Pancreas (tissue), 10 donors: ENCODE measurements around the gene ATP5MC2. TPM values are rescaled to one million over a fixed set of nuclear protein-coding genes. Genes with fewer than 3 reads are reported as not detected.

Experiments used
- ATAC-seq, 4 donors: fragments of 200-7000 bp; cut with Tn5 transposase; one replicate each; pipeline versions ENCODE4 v1.8.0 to v1.9.1; 2020; ENCODE audit warnings: mild to moderate bottlenecking in 4 of 4, moderate library complexity in 4 of 4
- DNase-seq, 6 donors: peaks; one replicate each; pipeline ENCODE4 v3.0.0-alpha.2; 2020
- FAIRE-seq: peaks from 2 replicates; lab custom pipeline; 2012; peaks lifted over from hg19 to GRCh38; lab: Jason Lieb, UNC
- H3K27ac ChIP-seq, 4 donors: fragments of 200-600 bp; sonication (generic); 1 replicate in 3 of 4; 2 replicates in 1 of 4; pipeline versions ENCODE4 v1.5.0 to v1.8.0; 2020
- H3K27me3 ChIP-seq, 4 donors: fragments of 200-600 bp; one replicate each; pipeline ENCODE4 v1.8.0; 2021
- H3K36me3 ChIP-seq, 3 donors: fragments of 200-600 bp; sonication (generic) in 1 of 3; one replicate each; pipeline versions ENCODE4 v1.5.0 to v1.8.0; 2020 to 2021
- H3K4me1 ChIP-seq, 3 donors: fragments of 200-600 bp; one replicate each; pipeline ENCODE4 v1.8.0; 2021
- H3K4me3 ChIP-seq, 4 donors: fragments of 200-600 bp; sonication (generic) in 2 of 4; one replicate each; pipeline versions ENCODE4 v1.5.0 to v1.8.0; 2020 to 2021
- H3K9me3 ChIP-seq, 4 donors: fragments of 200-600 bp; one replicate each; pipeline ENCODE4 v1.8.0; 2021
- CTCF ChIP-seq, 4 donors: fragments of 200-600 bp; sonication (generic) in 3 of 4; IDR thresholded peaks; one replicate each; pipeline versions ENCODE4 v1.5.0 to v1.8.0; 2021; ENCODE audit warnings: antibody characterized with exemption in 4 of 4
- WGBS, 2 donors: extraction: QIAGEN DNeasy Blood & Tissue Kit; methylation state at CpG; one replicate each; pipeline ENCODE4 v1.1.7; 2013; 5-methylcytosine and 5-hydroxymethylcytosine counted together
- intact Hi-C, 3 donors: fragments of 100-400 bp; cut with DNase I; formaldehyde crosslinking; loops; one replicate each; pipeline versions ENCODE4 v1.11.1 to v1.14.2; 2022
- polyA plus RNA-seq, 2 donors: library from polyadenylated mRNA; stranded (reverse); fragments of 200-250 nt; gene quantifications; one replicate each; pipeline ENCODE4 v1.2.3, GENCODE V29; 2013
- total RNA-seq, 6 donors: library from RNA; stranded (reverse); fragmentation: NEBNext Ultra II Directional in 4 of 6; extraction: Animal tissue kit (Norgen Biotek cat#: 25700) in 4 of 6; gene quantifications; one replicate each; pipeline versions ENCODE4 v1.2.1 to v1.2.4, GENCODE V29; 2021 to 2023
- donor health status: healthy with polysubstance abuse.
- donor health status: DM: no; HTN: no; CAD: no; lungs with moderate emphysema.
- donor health status: DM: no; HTN: no; CAD: no.
- donor health status: control.
- donor health status: control.
- donor health status: Bipolar disorder and iron deficiency.
- donor health status: DM: yes; HTN: yes; CAD: no.
- donor health status: DM: no; HTN: no; CAD: no.
- donor health status: DM: no; HTN: no; CAD: no.
- donor health status: DM: yes; HTN: yes; CAD: no.

Gene ATP5MC2
- total and polyA plus RNA-seq, 8 donors = 134 to 350 (median 188) TPM

GRCh38 chr12:53618275-53618674, 57.6 kb downstream of the ATP5MC2 start:
- FAIRE-seq (no peak), DNase-seq (no peak), ATAC-seq (peak in 1 of 4 donors; percentile 27)
- H3K36me3 ChIP-seq = peaks cover 0 to 5% (median 0%) of the 10 kb centered on the region in 3 donors
- intact Hi-C loops = loop anchor here in 1 of 3 donors (10.0 kb wide), 1 partner anchor 63 kb away; no protein-coding TSS in a partner anchor
- H3K4me3 ChIP-seq = no peak overlapping the region
- H3K4me1 ChIP-seq = peaks cover 12 to 20% (median 16%) of the 10 kb centered on the region in 3 donors
- H3K9me3 ChIP-seq = no peaks in the 10 kb centered on the region
- no peak for TF ChIP-seq CTCF (IDR thresholded peaks at IDR 0.05)
- 39 to 43% methylated on average over 3 of the region's 3 CpGs for WGBS, 2 donors
- H3K27me3 ChIP-seq = no peaks in the 10 kb centered on the region
- no peak overlapping the region for H3K27ac ChIP-seq

- no peak for FAIRE-seq
- no peak for ATAC-seq
- 33 to 39% methylated on average over 3 of the region's 3 CpGs for WGBS, 2 donors
Observed at GRCh38 chr12:53617700-53618099, 58.2 kb downstream of the ATP5MC2 start.

GRCh38 chr12:53616950-53617349, 58.9 kb downstream of the ATP5MC2 start:
- Histone ChIP-seq H3K4me3 (no peak overlapping the region), H3K36me3 (peaks cover 0 to 5% (median 0%) of the 10 kb centered on the region in 3 donors), H3K9me3 (no peaks in the 10 kb centered on the region), H3K27ac (no peak overlapping the region), H3K27me3 (no peaks in the 10 kb centered on the region), H3K4me1 (peaks cover 10 to 16% (median 12%) of the 10 kb centered on the region in 3 donors)
- ATAC-seq (no peak), FAIRE-seq (no peak), DNase-seq (no peak)
- no peak for TF ChIP-seq CTCF (IDR thresholded peaks at IDR 0.05)
- intact Hi-C loops = loop anchor here in 1 of 3 donors (10.0 kb wide), 1 partner anchor 62 kb away; no protein-coding TSS in a partner anchor
- 85 to 91% methylated on average over 4 of the region's 4 CpGs for WGBS, 2 donors

More at GRCh38 chr12:53617700-53618099, 58.2 kb downstream of the ATP5MC2 start:
- H3K4me1 ChIP-seq = peaks cover 12 to 16% (median 14%) of the 10 kb centered on the region in 3 donors
- H3K4me3 ChIP-seq = no peak overlapping the region
- no peak for DNase-seq
- H3K36me3 ChIP-seq = peaks cover 0 to 5% (median 0%) of the 10 kb centered on the region in 3 donors
- H3K9me3 ChIP-seq = no peaks in the 10 kb centered on the region
- TF ChIP-seq CTCF (IDR thresholded peaks at IDR 0.05) = no peak
- no peaks in the 10 kb centered on the region for H3K27me3 ChIP-seq
- H3K27ac ChIP-seq = no peak overlapping the region
- intact Hi-C loops = loop anchor here in 1 of 3 donors (10.0 kb wide), 1 partner anchor 63 kb away; no protein-coding TSS in a partner anchor

Other genes starting within 250 kb of the ATP5MC2 start
- 10 to 100 TPM; 41.3 to 77.8 (median 62.3) TPM for gene PRR13, start 234.3 kb downstream of the ATP5MC2 start, total RNA-seq
- 100 to 1,000 TPM in 1 of 2 donors, 10 to 100 TPM in 1; 81.1 to 106 TPM for gene PRR13, start 234.3 kb downstream of the ATP5MC2 start, polyA plus RNA-seq
- gene PCBP2, start 224.0 kb downstream of the ATP5MC2 start, total RNA-seq = 100 to 1,000 TPM; 451 to 608 (median 475) TPM
- 100 to 1,000 TPM; 266 to 403 TPM for gene PCBP2, start 224.0 kb downstream of the ATP5MC2 start, polyA plus RNA-seq
- gene MAP3K12, start 176.6 kb downstream of the ATP5MC2 start, total RNA-seq = 1 to 10 TPM; 2.3 to 9.9 (median 4.1) TPM
- gene MAP3K12, start 176.6 kb downstream of the ATP5MC2 start, polyA plus RNA-seq = 10 to 100 TPM; 20.3 to 24.9 TPM
- 10 to 100 TPM; 11.7 to 22.5 (median 15.4) TPM for gene TARBP2, start 174.8 kb downstream of the ATP5MC2 start, total RNA-seq
- 10 to 100 TPM; 43.0 to 50.1 TPM for gene TARBP2, start 174.8 kb downstream of the ATP5MC2 start, polyA plus RNA-seq
- not detected for gene NPFF, start 168.6 kb downstream of the ATP5MC2 start, total RNA-seq
- gene NPFF, start 168.6 kb downstream of the ATP5MC2 start, polyA plus RNA-seq = under 1 TPM in 1 of 2 donors, not detected in 1; 0.99 TPM
- gene ATF7, start 49.7 kb downstream of the ATP5MC2 start, total RNA-seq = 10 to 100 TPM; 13.5 to 31.5 (median 19.6) TPM
- gene ATF7, start 49.7 kb downstream of the ATP5MC2 start, polyA plus RNA-seq = 10 to 100 TPM; 11.6 to 17.3 TPM
- gene CALCOCO1, start 51.4 kb upstream of the ATP5MC2 start, total RNA-seq = 100 to 1,000 TPM in 1 of 6 donors, 10 to 100 TPM in 5; 28.2 to 102 (median 72.3) TPM
- 100 to 1,000 TPM; 102 to 103 TPM for gene CALCOCO1, start 51.4 kb upstream of the ATP5MC2 start, polyA plus RNA-seq
- gene CISTR, start 75.9 kb upstream of the ATP5MC2 start, total RNA-seq = not detected
- gene CISTR, start 75.9 kb upstream of the ATP5MC2 start, polyA plus RNA-seq = not detected